HUDEP-2 (cell line): Measurements from ENCODE around the gene BACE2.

Experiments used
- DNase-seq, 76 experiments: peaks; one replicate each; lab custom pipeline; 2025; ENCODE audit not compliant: unreplicated experiment in 76 of 76; lab: John Stamatoyannopoulos, UW

The BACE2 gene

DNA sequence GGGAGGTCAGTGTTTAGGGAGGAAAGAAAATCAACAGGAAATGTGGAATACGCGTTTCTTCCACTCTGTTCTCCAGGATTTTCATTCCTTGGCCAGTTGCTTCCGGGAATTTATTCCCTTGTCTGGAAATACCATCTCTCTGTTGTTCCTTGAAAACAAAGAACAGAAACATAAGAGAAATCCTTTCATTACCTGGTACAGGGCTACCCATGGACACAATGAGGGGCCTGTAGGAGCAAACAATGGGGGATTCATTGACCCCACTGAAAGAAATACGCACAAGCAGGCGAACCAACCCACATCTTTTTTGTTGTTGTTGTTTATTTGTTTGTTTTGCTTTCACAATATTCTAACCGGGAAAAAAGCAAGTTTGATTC lies 20.0 kb upstream of the BACE2 start:
- no peak for DNase-seq

DNA sequence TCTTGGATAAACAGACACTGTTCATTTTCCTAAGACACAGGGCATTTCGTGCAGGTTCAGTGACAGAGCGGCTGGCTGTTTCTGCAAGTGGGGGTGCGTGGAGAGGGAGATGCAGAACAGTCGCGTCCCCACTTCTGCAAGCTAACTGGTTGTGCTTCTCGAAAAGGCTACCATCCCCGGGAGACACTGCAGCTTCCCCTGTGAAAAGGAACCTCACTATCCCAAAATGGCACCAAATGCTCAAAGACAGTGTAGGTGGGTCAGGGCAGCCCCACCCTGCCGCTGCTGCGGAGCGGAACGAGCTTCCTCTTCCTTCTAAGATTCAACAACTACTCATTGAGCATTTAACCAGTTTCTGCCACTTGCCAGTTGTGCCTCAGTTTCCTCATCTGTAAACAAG lies 19.2 kb upstream of the BACE2 start:
- DNase-seq: no peak

DNA sequence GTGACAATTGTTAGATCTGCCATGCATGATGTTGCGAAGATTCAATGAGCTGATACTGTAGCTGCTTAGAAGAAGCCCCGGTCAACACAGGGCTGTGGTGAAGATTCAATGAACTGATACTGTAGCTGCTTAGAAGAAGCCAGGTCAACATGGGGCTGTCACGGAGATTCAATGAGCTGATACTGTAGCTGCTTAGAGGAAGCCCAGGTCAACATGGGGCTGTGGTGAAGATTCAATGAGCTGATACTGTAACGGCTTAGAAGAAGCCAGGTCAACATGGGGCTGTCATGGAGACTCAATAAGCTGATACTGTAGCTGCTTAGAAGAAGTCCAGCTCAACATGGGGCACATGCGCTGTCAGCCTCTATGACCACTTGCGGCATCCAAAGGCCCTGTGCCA lies 18.8 kb upstream of the BACE2 start:
- DNase-seq: no peak

DNA sequence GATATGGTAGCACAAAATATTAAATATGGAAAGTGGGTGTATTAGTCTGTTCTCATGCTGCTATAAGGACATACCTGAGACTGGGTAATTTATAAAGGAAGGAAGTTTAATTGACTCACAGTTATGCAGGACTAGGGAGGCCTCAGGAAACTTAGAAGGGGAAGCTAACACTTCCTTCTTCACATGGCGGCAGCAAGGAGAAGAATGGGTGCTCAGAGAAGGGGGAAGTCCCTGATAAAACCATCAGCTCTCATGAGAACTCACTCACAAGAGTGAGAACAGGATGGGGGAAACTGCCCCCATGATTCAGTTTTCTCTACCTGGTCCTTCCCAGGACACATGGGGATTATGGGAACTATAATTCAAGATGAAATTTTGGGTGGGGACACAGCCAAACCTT lies 15.8 kb upstream of the BACE2 start:
- no peak for DNase-seq

DNA sequence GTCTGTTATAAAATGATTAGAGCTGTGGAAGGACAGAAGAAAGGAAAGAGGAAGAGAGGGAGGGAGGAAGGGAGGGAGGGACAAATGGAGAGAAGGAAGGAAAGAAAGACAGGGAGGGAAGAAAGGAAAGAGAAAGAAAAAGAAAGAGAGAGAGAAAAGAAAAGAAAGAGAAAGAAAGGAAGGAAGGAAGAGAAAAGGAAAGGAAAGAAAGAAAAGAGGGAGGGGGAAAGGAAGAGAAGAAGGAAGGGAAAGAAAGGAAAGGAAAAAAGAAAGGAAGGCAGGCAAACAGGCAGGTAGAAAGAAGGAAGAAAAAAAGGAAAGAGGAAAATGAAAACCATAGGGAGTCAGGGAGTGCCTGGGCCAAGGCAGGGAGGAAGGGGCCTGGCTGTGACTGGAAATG lies 14.5 kb upstream of the BACE2 start:
- DNase-seq: no peak

DNA sequence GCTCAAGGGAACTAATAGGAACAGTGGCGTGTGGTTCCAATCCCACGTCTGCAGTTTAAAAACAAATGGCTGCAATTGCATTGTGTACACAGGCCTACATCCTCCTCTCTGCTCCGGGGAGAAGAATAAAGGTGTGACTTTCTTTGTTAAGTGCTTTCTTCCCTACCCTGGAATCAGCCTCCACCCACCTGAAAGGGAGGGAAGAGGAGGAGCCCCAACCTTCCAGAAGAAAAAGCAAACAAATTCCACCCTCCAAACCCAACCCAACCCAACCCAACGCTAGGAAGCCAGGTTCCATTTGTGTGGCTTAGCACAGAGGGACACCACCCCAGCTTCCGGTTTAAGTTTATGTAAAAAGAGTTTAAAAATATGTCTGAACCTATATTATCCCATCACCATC lies 11.8 kb upstream of the BACE2 start:
- no peak for DNase-seq

DNA sequence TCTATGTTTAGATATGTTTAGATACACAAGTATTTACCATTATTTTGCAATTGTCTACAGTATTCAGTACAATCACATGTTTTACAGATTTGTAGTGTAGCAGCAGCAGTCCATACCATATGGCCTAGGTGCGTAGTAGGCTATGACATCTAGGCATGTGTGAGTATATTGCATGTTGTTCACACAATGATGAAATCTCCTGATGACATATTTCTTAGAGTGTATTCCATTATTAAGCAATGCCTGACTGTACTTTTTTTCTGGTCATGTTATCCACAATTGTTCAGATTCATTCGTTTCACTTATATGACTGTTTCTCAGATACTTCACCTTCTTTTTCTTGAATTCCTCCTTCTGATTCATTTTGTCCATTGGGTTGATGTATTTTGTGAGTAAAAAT lies 9.9 kb upstream of the BACE2 start:
- DNase-seq: no peak

DNA sequence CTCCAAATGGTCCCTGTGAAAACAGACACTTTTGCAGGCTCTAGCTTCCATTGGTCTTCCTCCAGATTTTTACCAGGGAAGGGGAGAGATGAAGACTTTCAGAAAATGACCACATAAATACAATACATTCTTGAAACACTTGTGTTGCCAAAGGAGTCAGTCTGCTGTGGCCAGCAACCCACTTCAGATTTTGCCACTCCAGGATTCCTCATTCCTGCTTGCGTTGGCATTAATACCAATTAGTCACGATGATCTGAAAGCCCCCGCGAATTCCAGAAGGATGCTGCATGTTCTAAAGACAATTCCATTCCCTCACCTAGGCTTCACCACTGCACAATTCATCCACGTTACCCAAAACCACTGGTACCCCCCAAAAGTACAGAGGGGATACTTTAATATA lies 7.9 kb upstream of the BACE2 start:
- DNase-seq: no peak

DNA sequence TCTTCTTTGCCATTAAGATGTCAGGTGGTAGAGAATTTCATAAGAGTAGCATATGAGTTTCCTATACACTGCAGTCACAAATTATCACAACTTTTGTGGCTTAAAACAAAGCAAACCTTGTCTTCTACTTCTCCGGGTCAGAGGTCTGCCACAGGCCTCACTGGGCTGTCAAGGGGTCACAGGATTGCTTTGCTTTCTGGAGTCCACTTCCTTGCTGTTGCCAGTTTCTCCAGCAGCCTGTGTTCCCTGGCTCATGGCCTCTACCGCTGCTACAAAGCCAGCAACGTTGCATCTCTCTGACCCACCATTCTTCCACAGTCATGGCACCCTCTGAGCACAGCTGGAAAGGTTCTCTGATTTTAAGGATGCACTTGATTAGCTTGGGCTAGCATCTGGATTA lies 6.5 kb upstream of the BACE2 start:
- no peak for DNase-seq

DNA sequence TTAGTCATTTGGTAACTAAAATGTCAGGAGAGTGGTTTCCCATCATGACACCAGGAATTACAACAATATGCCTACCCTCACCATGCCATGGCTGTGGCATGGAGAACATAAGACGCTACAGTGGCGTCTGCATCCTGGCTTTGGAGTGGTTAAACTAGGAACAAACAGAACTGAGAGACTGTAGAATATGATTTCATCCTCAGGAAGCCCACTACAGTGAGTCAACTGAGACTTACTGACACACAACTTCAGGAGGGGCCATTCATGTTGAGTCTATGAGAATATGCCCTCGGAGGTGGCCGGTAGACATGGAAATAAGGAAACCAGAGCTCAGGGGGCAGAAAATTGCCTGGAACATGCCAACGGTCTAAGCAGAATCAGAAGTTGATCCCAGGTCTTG lies 5.9 kb upstream of the BACE2 start:
- no peak for DNase-seq

DNA sequence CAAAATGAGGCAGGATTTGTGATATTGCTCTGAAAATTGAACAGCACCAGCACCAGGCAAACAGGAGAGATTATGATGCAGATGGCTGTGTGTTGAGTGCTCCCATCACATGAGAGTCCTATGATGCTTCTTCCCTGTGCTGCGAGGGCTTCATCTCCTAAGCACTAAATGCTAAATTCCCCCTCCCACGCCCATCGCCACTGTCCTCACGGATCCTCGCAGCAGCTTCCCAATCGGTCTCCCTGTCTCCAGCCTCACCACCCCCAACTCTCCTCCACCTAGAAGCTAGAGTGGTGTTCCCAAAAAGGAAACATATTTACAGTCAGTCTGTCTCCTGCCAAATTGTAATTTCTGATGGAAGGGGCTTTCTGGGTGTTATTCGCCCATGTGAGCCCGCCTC lies 4.9 kb upstream of the BACE2 start:
- no peak for DNase-seq

DNA sequence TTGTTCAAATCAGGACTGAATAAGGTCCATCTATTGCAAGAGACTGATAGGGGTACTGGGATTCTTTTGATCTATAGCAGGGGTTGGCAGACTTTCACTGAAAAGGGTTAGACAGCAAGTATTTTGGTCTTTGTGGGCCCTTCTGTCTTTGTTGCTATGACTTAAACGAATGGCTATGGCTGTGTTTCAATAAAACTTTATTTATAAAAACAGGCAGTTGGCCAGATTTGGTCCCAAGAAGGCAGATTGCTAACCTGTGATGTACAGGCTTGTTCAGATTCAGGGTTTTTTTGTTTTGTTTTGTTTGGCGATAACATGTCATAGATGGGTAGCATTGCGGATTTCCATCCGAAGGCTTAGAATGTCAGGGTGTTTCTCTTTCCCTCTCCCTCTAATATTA lies 3.9 kb upstream of the BACE2 start:
- DNase-seq: no peak

DNA sequence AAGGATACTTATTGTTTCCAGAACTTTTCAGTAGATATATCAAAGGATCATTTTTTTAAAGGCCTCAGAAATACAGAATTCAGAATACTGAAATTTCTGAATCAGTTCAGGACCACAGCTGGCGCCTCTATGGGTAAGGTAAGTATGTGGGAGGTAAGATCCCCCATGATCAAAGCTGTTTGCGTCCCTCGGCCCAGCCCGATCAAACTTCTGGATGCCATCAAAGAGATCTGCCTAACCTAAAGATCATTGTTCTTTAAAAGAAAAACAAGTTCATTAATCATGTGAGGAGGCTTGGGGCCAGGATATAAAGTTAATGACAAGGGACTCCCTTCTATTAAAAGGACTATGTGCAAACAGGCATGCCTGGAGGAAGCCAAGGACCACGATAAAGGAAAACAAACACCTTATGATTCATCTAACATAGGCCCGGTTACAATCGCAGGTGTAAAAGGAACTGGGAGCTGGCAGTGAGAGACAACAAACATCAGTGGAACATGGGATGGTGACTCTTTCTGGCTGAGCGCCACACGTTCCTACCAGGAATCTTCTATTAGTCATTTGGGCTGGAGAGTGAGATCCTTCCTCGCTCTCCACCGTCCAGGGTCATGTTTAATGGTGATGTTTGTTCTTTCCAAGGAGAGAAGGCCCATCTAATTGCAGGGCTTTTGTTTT lies 2.8 kb upstream of the BACE2 start:
- DNase-seq: no peak

DNA sequence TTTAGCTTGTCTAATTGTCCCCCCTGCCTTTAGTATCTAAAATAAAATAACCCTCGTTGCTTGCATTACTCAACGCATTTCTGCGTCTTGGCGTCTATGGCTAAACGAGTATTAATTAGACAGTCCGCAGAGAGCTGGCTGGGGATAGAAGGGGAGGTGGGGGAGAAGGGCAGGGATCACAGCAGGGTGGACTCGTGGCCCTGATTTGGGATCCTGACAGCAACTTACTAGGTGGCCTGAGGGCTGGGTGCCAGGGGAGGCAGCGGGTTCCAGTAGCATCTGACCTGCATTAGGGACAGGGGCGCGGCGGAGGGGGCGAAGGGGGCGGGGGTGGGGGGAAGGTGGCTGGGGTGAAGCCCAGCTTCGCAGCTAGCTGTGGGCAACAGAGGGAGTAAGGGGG lies 1.1 kb upstream of the BACE2 start:
- DNase-seq: no peak

DNA sequence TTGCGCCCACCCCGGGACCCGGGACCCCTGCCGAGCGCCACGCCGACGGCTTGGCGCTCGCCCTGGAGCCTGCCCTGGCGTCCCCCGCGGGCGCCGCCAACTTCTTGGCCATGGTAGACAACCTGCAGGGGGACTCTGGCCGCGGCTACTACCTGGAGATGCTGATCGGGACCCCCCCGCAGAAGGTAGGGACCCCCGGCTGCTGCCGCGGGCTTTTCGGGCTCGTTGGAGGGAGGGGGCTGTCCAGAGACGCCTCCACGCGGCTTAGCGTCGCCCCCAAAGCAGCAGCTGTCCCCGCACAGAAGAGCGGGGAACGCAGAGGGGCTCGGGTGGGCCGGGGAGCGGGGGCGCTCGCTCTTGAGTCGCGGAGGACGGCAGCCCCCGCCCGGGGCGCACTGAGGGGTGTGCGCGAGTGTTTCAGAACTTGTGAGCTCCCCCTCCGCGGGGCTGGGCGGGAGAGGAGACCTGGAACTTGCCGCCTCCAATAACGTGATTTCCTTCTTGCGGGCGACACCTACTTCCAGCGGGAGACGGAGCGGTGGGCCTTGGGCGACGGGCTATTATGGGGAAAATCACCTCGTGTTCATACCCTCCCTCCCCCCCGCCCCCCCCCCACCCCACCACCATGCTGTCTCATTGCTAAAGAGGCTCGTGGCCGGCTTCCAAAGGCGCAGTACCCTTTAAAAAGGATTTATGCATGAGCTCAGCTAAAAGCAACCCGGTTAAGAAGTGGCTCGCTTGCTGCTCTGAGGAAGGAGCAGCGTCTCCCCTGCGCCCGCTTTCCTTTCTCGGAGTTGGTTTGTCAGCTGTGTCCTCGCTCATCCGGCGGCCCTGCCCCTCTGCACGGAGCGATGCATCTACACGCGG lies 664 bp downstream of the BACE2 start:
- no peak for DNase-seq

DNA sequence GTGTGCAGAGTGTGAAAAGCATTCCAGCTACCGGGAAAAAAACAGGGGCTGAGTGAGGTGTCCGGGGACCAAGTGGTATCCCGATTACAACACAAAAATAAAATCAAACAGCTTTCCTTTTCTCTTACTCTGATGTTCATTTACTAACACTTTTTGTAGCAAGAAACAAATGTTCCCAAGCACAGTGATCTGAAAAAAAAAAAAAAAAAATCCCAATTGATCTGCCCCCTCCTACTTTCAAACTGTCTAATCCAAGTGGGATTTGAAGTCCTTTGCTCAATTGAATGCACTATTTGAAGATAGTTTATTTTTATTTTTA lies 1.3 kb downstream of the BACE2 start:
- DNase-seq: no peak

DNA sequence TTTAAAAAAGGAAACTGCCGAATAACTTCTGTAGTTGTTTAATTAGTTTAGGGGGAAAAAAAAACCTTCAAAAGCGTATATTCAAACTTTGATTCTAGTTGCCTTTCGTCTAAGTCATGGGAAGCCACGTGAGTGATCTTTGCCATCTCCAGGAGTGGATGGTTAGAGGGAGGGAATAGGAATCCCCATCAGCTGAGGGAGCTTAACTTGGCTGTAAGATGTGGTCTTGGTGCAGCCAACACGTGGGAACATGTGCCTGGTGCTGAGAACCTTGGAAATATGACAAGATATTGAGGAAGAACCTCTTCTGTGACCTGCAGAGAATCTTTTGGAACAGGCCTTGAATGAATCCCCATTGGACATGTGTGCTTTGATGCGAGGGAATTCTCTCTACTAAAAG lies 1.7 kb downstream of the BACE2 start:
- DNase-seq: no peak

DNA sequence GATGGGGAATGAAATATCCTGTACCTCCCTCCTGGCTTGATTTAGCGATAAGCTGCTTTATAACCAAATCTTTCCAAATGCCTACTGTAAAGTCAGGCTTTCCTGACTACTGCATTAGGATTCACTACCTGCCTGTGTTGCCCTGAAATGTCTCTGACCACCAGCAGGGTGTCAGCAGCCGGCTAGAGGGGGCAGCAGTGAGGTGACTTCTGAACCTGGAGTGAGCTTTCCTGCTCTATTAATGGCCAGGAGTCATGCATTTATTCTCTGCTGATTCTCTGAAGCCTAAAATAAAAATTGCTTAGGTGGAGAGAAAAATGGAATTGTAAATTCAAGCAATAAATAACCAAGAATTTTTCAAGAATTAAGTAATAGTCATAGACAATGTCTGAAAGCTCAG lies 2.5 kb downstream of the BACE2 start:
- peak in 37 of 76 experiments; percentile 7 to 61 (median 24) for DNase-seq

DNA sequence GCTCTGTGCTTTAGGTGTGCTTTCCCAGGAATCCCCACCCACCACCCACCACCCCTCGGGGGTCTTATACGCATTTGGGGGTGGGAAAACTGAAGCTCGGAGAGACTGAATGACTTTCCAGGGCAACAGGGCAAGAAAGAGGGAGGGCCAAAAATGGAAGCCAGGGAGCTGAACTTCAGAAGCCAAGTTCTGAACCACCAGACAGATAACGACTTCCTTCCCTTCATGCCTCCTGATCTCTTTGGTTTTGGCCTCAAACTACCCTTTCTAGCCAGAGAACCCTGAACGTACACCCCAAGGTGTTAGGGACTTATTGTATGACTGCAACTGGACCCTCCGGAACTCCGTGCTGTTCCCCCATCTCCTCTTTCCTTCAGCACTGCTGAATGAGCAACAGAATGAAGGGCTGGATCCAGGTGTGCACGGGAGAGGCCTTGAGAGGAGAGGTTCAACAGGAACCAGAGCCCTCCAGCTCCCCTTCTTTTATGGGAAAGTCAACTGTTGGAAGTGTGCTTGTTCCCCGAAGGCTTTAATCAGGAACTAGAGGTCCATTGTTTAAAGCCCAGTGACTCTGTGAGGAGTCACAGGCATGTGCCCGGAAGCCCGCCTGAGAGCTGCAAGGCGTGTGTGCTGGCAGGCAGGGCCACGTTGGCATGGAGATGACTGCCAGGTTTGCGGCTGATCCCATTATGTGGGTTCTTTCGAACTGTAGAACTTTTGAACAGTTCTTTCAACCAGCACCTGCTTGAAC lies 3.1 kb downstream of the BACE2 start:
- DNase-seq: no peak

DNA sequence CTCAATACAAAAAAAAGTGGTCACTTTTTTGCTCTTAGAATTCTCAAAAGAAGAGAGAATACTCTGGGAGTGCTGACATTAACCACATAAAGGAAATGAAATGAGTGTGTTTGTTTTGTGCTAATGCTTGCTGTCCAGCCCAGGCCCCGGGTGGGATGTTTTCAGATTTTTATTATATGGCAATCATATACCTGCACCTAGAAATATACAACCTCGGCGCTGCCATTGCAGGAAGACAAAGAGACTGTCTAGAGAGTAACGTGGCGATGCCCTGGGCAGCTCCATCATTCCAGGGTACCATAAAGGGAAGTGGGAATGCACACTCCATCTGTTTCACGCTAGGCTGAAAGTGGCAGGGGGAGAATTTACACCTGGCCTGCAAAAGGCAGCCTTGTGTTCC lies 7.1 kb downstream of the BACE2 start:
- no peak for DNase-seq

DNA sequence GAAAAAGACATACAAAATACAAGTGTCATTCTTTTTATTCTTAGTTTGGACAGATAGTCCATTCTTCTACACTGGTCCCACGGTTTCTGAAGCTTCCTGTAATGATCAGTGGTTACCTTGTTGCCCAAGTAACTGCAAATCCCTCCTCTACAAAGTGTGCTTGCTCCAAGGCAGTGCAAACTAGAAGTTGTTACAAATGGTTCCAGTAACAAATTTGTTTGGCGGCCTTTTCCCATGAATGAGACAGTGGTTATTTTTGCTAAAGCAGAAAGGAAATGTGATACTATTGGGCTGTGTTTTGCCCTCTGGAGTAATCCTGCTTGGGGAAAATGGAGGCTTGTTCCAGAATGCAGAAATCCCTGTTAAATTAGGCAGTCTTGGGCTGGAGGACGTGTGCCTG lies 8.9 kb downstream of the BACE2 start:
- DNase-seq: no peak

DNA sequence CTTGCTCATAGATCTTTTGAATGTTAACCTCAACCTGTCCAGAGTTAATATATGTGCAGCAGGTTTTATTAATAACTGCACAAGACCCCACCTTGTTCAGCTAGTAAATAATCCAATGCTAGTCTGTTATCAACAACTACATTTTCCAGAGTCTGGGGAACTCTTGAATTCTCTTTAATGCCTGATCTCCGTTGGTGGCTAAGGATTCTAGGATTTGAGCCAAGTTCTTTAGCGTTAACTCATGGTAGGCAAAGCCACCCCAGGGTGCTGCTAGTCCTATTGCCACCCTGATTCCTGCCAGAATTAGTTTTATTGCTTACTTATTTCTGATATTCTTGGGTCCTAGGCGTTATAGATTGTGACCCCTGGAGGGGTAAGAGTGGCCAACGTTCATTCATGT lies 12.8 kb downstream of the BACE2 start:
- DNase-seq: no peak
